ENCODE results near the gene DHCR7.

The DHCR7 gene, protein sequence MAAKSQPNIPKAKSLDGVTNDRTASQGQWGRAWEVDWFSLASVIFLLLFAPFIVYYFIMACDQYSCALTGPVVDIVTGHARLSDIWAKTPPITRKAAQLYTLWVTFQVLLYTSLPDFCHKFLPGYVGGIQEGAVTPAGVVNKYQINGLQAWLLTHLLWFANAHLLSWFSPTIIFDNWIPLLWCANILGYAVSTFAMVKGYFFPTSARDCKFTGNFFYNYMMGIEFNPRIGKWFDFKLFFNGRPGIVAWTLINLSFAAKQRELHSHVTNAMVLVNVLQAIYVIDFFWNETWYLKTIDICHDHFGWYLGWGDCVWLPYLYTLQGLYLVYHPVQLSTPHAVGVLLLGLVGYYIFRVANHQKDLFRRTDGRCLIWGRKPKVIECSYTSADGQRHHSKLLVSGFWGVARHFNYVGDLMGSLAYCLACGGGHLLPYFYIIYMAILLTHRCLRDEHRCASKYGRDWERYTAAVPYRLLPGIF

GRCh38 chr11:71448257-71449171 lies at the start of gene DHCR7:
DHCR7 (minus strand) TSS chr11:71448393; CDS start chr11:71444952, 3,441 bp downstream.
- peak; percentile 96 for DNase-seq

DNA sequence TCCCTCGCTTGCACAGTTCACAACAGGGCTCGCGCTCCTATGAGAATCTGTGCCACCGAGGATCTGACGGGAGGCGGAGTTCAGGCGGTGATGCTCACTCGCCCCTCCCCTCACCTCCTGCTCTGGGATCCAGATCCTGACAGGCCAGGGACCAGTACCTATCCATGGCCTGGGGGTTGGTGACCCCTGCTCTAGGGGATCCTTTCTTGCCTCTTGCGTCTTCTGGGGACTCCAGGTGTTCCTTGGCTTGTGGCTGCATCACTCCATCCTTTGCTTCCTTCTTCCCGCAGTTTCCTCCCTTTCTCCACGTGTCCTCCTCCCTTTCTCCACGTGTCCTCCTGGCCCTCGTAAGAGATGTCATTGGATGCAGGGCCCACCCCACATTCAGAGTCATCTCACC lies 48.2 kb upstream of the DHCR7 start:
- no peak for DNase-seq

GRCh38 chr11:71495286-71496230 lies 47.4 kb upstream of the DHCR7 start:
- DNase-seq, result no peak

GRCh38 chr11:71491940-71492339 lies 43.7 kb upstream of the DHCR7 start:
- DNase-seq, result no peak

DNA sequence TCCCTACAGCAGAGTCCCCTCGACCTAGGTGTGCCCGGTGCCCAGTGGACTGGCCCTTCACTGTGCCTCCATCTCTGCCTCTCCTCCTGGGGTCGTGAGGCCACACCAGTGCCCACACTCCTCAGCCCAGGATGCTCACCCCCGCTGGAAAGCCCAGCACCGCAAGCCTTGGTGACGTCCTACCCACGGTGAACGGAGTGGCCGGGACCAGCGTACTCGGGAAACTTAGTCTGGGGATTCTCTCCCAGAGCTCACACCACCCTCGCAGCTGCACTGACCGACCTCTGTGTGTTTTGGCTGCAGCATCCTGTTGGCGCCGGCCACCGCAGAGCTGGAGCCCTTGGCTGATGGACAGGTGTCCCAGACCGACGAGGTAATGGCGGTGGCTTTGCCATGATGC lies 43.3 kb upstream of the DHCR7 start:
- DNase-seq, result no peak

- peak; percentile 43 for DNase-seq
Observed at GRCh38 chr11:71490731-71491390, 42.7 kb upstream of the DHCR7 start.

GRCh38 chr11:71490044-71490730 lies 42.0 kb upstream of the DHCR7 start:
- no peak for DNase-seq

DNA sequence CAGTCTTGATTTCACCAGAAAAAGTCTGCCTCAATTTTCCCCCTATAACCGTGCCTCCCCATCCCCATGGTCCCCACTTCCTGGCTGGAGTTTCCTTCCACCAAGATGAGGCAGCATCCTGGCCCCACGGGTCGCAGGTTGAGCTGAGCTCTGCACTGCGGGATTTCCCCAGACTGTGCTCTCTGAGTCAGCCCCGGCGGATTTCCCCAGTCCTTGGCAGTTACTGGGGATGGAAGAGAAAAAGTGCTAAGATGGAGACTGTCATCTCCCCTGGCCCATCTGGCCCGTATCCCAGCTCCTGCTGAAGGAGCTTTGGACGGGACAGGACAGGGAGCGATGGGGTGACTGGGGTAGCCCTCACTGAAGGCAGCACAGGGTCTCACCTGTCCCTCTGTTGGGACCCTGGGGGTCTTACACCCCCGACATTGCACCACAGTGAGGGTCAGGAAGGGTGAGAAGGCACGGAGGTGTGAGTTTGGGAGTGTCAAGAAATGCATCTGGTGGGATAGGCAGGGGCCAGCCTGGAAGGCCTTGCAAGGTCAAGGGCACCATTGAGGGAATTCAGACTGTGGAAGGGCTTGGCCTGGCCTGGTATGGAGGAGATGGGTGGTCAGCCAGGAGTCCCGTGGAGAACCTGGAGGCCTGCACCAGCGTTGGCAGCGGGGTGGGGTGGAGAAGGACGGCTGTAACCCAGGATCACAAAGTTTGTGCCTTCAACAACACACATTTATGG lies 41.3 kb upstream of the DHCR7 start:
- DNase-seq, result no peak

DNA sequence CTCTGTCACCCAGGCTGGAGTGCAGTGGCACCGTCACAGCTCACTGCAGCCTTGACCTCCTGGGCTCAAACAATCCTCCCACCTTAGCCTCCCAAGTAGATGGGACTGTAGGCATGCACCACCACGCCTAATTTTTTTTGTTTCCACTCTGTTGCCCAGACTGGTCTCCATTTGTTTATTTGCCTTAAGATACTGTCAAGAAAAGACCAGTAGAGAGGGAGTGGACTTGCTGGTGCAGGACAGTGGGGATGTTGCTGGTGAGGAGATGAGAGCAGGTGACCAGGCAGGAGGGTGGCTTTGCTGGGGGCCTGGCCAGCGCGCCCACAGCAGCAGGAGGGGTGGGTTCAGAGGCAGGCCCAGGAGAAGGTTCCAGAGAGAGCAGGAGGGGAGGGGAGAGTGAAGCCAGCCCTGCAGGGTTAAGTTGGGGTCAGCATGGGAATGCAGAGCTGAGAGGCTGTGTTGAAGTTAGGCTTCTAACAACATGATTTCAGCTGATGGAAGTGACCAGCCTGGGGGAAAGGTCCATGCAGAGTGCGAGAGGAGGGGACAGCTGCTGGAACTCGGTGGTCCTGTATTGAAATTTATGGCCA lies 40.6 kb upstream of the DHCR7 start:
- no peak for DNase-seq

DNA sequence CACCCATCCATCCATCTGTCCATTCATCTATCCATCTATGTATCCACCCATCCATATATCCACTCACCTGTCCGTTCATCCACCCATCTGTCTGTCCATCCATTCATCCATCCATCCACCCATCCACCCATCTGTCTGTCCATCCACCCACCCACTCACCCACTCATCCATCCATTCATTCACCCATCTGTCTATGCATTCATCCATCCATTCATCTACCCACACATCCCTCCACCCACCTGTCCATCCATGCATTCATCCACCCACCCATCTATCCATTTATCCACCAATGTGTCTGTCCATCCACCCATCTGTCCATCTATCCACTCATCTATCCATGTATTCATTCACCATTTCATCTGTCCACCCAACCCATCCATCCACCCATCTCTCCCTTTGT lies 38.1 kb upstream of the DHCR7 start:
- no peak for DNase-seq

- DNase-seq, result no peak
Observed at GRCh38 chr11:71485466-71485865, 37.3 kb upstream of the DHCR7 start.

- no peak for DNase-seq
Observed at GRCh38 chr11:71485063-71485399, 36.8 kb upstream of the DHCR7 start.

- DNase-seq, result no peak
Observed at GRCh38 chr11:71484248-71485062, 36.3 kb upstream of the DHCR7 start.

DNA sequence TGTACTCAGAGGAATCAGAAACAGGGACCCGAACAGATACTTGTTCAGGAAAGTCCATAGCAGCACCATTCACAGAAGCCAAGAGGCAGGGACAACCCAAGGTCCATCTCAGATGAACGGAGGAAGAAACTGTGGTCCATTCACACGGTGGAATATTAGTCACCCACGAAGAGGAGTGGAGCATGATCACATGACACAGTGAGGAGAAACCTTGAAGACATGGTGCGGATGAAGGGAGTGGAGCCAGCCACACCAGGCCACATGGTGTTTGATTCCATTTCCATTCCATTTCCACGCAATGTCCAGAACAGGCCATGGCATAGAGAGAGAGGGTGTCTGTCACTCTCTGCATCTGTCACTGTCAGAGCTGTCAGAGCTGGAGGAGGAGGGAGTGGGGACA lies 35.5 kb upstream of the DHCR7 start:
- no peak for DNase-seq

- no peak for DNase-seq
Observed at GRCh38 chr11:71482746-71483364, 34.7 kb upstream of the DHCR7 start.

GRCh38 chr11:71482216-71482615 lies 34.0 kb upstream of the DHCR7 start:
- DNase-seq, result no peak

- no peak for DNase-seq
Observed at GRCh38 chr11:71481101-71481960, 33.1 kb upstream of the DHCR7 start.

DNA sequence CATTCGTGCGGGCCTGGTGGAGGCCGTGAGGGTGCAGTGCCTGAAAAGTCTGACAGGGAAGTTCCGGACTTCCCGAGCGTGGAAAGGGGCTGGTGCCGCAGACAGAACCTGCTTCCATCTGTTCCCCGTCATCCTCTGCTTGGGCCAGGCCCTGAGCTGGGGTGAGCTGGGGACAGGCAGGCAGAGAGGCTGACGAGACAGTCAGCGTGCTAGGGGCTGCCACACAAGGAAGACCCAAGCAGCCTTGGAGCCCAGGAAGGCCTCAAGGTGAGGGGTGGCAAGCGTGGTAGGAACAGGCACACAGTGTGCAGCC lies 30.3 kb upstream of the DHCR7 start:
- no peak for DNase-seq
